Hepatocyte (in vitro differentiated cells): Measurements from ENCODE around the gene EXOSC2. TPM values are rescaled to one million over a fixed set of nuclear protein-coding genes. Genes with fewer than 3 reads are reported as not detected.

ENCODE experiments used
- DNase-seq: peaks from one replicate; pipeline ENCODE4 v3.0.0-alpha.2; 2016; ENCODE audit warnings: low spot score
- H2AFZ ChIP-seq: fragments of 200-600 bp; sonication (generic); 2 replicates; pipeline ENCODE4 v1.6.0; 2016; ENCODE audit warnings: antibody characterized with exemption, mild to moderate bottlenecking
- H3K27ac ChIP-seq: fragments of 200-600 bp; sonication (generic); 2 replicates; pipeline ENCODE4 v1.5.1; 2016; ENCODE audit warnings: mild to moderate bottlenecking
- H3K27me3 ChIP-seq: fragments of 200-600 bp; sonication (generic); 2 replicates; pipeline ENCODE4 v1.6.1; 2016
- H3K36me3 ChIP-seq: fragments of 200-600 bp; sonication (generic); replicated peaks from 2 replicates; pipeline ENCODE4 v1.5.1; 2016; ENCODE audit warnings: low read depth; ENCODE audit not compliant: insufficient read depth
- H3K4me1 ChIP-seq: fragments of 200-600 bp; sonication (generic); 2 replicates; pipeline ENCODE4 v1.5.1; 2016; ENCODE audit warnings: mild to moderate bottlenecking, moderate library complexity; ENCODE audit not compliant: insufficient read depth
- H3K4me2 ChIP-seq: fragments of 200-600 bp; sonication (generic); 2 replicates; pipeline ENCODE4 v1.6.0; 2016
- H3K4me3 ChIP-seq: fragments of 200-600 bp; sonication (generic); 2 replicates; pipeline ENCODE4 v1.5.1; 2016; ENCODE audit warnings: mild to moderate bottlenecking
- H3K79me2 ChIP-seq: fragments of 200-600 bp; sonication (generic); 2 replicates; pipeline ENCODE4 v1.6.0; 2017; ENCODE audit warnings: mild to moderate bottlenecking
- H3K9me2 ChIP-seq: fragments of 200-600 bp; sonication (generic); replicated peaks from 2 replicates; pipeline ENCODE4 v1.6.0; 2017; ENCODE audit warnings: mild to moderate bottlenecking; ENCODE audit not compliant: insufficient read depth
- H3K9me3 ChIP-seq: fragments of 200-600 bp; sonication (generic); 2 replicates; pipeline ENCODE4 v1.5.1; 2016; ENCODE audit warnings: low read depth, mild to moderate bottlenecking
- H4K20me1 ChIP-seq: fragments of 200-600 bp; sonication (generic); 2 replicates; pipeline ENCODE4 v1.6.0; 2016; ENCODE audit warnings: mild to moderate bottlenecking; ENCODE audit not compliant: insufficient read depth, poor library complexity, severe bottlenecking
- EZH2 ChIP-seq: fragments of 200-600 bp; sonication (generic); IDR thresholded peaks from 2 replicates; pipeline ENCODE4 v1.6.1; 2016; ENCODE audit warnings: antibody characterized with exemption, mild to moderate bottlenecking, borderline replicate concordance
- EZH2phosphoT487 ChIP-seq: fragments of 200-600 bp; sonication (generic); IDR thresholded peaks from one replicate; pipeline ENCODE4 v1.6.1; 2018; ENCODE audit warnings: antibody characterized with exemption, mild to moderate bottlenecking, low read depth, moderate library complexity; ENCODE audit not compliant: unreplicated experiment, severe bottlenecking
- WGBS: methylation state at CpG from one replicate; pipeline ENCODE4 v1.1.6; 2016; ENCODE audit warnings: low lambda C conversion rate; ENCODE audit errors: missing lambda C conversion rate; 5-methylcytosine and 5-hydroxymethylcytosine counted together
- polyA plus RNA-seq: library from polyadenylated mRNA; unstranded; fragments of >200 nt; fragmentation: Nextera tagmentation; extraction: Ambion mirVana; gene quantifications from 2 replicates; pipeline ENCODE4 v1.2.1, GENCODE V29; 2016
- total RNA-seq: library from RNA; depleted of rRNA; stranded (reverse); fragments of >200 nt; gene quantifications from 2 replicates; pipeline ENCODE4 v1.2.3, GENCODE V29; 2014
- TF ChIP-seq, protein P1 (sequence below): fragments of 200-600 bp; sonication (generic); IDR thresholded peaks from 2 replicates; pipeline ENCODE4 v1.5.1; 2016; ENCODE audit warnings: antibody characterized with exemption, mild to moderate bottlenecking; ENCODE audit not compliant: poor library complexity

EXOSC2 gene
- total and polyA plus RNA-seq, 2 experiments from 2014 or later, result 13.0 to 24.3 TPM

DNA sequence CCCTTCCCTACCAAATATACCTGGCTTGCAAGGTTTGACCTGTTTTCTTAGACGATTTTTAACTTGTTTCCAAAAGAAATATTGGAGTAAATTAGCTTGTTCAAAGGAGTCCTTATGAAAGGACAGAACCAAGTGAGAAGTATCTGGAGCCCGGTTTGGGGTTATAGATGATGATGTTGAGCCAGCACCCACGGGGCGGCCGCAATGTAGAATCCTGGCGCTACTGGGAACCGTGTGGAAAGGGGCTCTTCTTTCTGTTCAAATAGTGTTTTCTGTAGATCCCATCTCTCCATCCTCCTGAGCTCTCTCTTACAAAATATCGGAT lies 517 bp upstream of the EXOSC2 start:
- 12% methylated on average over 8 of the region's 8 CpGs for WGBS
- H4K20me1 ChIP-seq, result no peaks in the 10 kb centered on the region
- H3K4me1 ChIP-seq, result peaks cover 5% of the 10 kb centered on the region
- no peak for DNase-seq
- peak overlapping the region; percentile 54 for H3K27ac ChIP-seq
- peak overlapping the region; percentile 75 for H3K4me2 ChIP-seq
- H3K9me3 ChIP-seq, result no peaks in the 10 kb centered on the region
- no peaks in the 10 kb centered on the region for H3K27me3 ChIP-seq
- peak overlapping the region; percentile 82 for H2AFZ ChIP-seq
- H3K4me3 ChIP-seq, result peak overlapping the region; percentile 27
- TF ChIP-seq EZH2phosphoT487 (no peak), EZH2 (no peak)
- TF ChIP-seq, protein P1, sequence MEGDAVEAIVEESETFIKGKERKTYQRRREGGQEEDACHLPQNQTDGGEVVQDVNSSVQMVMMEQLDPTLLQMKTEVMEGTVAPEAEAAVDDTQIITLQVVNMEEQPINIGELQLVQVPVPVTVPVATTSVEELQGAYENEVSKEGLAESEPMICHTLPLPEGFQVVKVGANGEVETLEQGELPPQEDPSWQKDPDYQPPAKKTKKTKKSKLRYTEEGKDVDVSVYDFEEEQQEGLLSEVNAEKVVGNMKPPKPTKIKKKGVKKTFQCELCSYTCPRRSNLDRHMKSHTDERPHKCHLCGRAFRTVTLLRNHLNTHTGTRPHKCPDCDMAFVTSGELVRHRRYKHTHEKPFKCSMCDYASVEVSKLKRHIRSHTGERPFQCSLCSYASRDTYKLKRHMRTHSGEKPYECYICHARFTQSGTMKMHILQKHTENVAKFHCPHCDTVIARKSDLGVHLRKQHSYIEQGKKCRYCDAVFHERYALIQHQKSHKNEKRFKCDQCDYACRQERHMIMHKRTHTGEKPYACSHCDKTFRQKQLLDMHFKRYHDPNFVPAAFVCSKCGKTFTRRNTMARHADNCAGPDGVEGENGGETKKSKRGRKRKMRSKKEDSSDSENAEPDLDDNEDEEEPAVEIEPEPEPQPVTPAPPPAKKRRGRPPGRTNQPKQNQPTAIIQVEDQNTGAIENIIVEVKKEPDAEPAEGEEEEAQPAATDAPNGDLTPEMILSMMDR, result no peak
- H3K9me2 ChIP-seq, result no peaks in the 10 kb centered on the region
- H3K79me2 ChIP-seq, result peaks cover 24% of the 10 kb centered on the region
- no peaks in the 10 kb centered on the region for H3K36me3 ChIP-seq

DNA sequence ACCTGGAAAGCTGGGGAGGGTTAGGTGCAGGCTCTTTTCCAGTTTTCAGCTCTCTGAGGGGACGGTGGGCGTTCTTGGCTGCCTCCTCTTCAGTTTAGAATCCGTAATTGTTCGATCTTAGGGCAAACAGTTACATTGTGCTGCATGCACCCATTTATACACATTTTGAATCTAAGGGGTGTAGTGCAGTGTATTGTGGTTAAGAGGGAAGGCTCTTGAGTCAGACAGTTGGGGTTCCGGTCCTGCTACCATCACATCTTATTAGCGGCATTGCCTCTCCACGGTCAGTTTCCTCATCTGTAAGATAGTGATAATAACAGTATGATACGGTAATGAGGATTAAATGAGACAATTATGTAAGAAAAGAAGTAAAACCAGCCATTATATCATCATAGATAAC lies 625 bp downstream of the EXOSC2 start:
- H4K20me1 ChIP-seq, result no peaks in the 10 kb centered on the region
- H3K9me2 ChIP-seq, result no peaks in the 10 kb centered on the region
- no peak for DNase-seq
- 3% methylated on average over 8 of the region's 8 CpGs for WGBS
- H3K27ac ChIP-seq, result no peak overlapping the region
- H3K36me3 ChIP-seq, result no peaks in the 10 kb centered on the region
- no peaks in the 10 kb centered on the region for H3K27me3 ChIP-seq
- H2AFZ ChIP-seq, result peak overlapping the region; percentile 22
- peak overlapping the region; percentile 83 for H3K4me2 ChIP-seq
- peaks cover 24% of the 10 kb centered on the region for H3K79me2 ChIP-seq
- H3K4me1 ChIP-seq, result peaks cover 5% of the 10 kb centered on the region
- TF ChIP-seq EZH2phosphoT487 (no peak), EZH2 (no peak)
- TF ChIP-seq, protein P1, result no peak
- peak overlapping the region; percentile 11 for H3K4me3 ChIP-seq
- no peaks in the 10 kb centered on the region for H3K9me3 ChIP-seq

DNA sequence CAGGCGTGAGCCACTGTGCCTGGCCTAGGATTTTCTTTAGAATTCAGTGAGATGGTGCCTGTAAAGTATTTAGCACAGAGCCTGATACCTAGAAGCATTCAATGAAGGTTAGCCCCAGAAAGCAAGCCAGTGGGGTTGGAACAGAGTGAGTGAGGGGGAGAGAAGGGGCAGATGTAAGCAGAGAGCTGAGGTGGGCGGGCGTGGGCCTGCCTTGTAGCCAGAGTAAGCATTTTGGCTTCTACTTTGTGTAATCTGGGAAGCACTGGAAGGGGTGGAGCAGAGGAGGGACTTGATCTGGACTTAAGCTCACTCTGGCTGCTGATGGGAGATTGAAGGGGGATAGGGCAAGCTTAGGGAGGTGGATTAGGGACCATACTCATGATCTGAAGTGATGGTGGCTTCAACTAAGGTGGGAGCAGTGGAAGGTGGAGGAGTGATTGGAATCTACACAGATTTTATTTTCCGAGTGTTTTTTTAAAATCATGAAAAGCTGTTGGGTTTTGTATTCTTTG lies 2.6 kb downstream of the EXOSC2 start:
- Histone ChIP-seq H3K27ac (no peak overlapping the region), H4K20me1 (no peaks in the 10 kb centered on the region), H3K4me3 (no peak overlapping the region), H3K4me2 (no peak overlapping the region), H3K9me2 (no peaks in the 10 kb centered on the region), H3K36me3 (no peaks in the 10 kb centered on the region), H2AFZ (no peak overlapping the region), H3K4me1 (peaks cover 5% of the 10 kb centered on the region), H3K79me2 (peaks cover 24% of the 10 kb centered on the region), H3K9me3 (no peaks in the 10 kb centered on the region), H3K27me3 (no peaks in the 10 kb centered on the region)
- TF ChIP-seq, protein P1, result no peak
- TF ChIP-seq EZH2 (no peak), EZH2phosphoT487 (no peak)
- WGBS, result 90% methylated on average over 4 of the region's 4 CpGs
- DNase-seq, result no peak

DNA sequence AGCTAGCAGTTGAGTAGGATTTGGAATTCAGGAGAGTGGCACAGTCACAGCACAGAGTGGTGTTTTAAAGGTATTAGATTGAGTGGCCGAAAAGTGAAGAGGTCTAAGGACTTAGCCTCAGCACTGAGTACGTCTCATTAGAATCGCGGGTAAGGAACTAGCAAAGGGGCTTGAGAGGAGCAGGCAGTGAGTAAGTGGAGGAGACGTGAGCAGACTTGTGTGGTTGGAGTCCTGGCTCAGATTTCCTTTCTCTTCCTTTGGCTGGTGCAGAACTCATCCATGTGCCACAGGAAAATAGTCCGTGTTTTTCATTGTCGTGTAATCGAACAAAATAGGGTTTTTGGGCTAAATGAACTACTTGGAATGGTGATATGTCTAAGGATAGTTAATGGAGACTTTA lies 3.4 kb downstream of the EXOSC2 start:
- H3K4me3 ChIP-seq, result no peak overlapping the region
- H4K20me1 ChIP-seq, result no peaks in the 10 kb centered on the region
- H3K4me2 ChIP-seq, result no peak overlapping the region
- peaks cover 24% of the 10 kb centered on the region for H3K79me2 ChIP-seq
- H3K27ac ChIP-seq, result no peak overlapping the region
- TF ChIP-seq, protein P1, result no peak
- no peak for TF ChIP-seq EZH2phosphoT487
- no peak for TF ChIP-seq EZH2
- no peaks in the 10 kb centered on the region for H3K36me3 ChIP-seq
- H3K27me3 ChIP-seq, result no peaks in the 10 kb centered on the region
- no peaks in the 10 kb centered on the region for H3K9me3 ChIP-seq
- no peak for DNase-seq
- H3K4me1 ChIP-seq, result peaks cover 5% of the 10 kb centered on the region
- H3K9me2 ChIP-seq, result no peaks in the 10 kb centered on the region
- no peak overlapping the region for H2AFZ ChIP-seq
- 94% methylated on average over 8 of the region's 8 CpGs for WGBS
